ENCODE measurements around the gene LMF1.
"Not testable (repeated sequence)": the region's sequence is repeated elsewhere in the genome, so short reads cannot be mapped to it uniquely, and the experiment has no call there.

The LMF1 gene

DNA sequence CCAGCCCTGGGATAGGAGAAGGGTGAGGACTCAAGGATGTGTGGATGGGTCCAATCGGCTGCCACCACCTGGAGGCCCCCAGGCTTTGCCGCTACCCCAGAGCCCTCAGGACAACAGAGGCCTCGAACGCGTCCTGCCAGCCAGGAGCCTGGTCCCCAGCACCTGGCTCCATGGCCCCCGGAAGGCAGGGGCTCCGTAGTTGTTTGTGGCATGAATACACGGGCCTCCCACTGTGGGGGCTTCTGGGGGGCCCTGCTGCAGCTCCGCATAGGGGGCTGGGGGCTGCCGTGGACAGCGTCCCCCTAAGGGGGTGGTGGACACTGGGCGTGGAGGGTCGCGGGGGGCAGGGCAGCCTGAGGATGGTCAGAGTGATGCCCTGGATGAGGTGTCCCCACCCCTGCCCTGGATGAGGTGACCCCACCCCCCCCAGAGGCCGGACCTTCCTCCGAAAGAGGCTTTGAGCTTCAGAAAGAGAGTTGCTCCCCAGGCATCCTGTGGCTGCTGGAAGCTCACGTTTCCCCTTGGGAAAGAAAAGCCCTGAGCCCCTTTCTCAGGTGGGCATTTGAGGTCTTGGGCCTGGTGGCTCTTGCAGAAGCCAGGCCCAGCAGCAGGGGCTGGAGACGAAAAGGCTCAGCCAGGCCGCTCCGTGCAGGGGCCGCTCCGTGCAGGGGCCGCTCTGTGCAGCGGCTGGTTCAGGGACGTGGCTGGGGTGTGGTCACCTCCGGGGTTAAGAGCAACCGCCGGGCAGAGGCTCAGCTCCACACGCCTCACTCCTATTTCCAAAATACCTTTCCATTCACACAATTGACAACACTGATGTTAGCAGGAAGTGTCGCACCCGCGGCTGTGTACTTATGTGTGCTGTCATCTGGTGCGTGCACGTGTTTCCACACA lies 130.0 kb downstream of the LMF1 start:
- DNase-seq: no peak

DNA sequence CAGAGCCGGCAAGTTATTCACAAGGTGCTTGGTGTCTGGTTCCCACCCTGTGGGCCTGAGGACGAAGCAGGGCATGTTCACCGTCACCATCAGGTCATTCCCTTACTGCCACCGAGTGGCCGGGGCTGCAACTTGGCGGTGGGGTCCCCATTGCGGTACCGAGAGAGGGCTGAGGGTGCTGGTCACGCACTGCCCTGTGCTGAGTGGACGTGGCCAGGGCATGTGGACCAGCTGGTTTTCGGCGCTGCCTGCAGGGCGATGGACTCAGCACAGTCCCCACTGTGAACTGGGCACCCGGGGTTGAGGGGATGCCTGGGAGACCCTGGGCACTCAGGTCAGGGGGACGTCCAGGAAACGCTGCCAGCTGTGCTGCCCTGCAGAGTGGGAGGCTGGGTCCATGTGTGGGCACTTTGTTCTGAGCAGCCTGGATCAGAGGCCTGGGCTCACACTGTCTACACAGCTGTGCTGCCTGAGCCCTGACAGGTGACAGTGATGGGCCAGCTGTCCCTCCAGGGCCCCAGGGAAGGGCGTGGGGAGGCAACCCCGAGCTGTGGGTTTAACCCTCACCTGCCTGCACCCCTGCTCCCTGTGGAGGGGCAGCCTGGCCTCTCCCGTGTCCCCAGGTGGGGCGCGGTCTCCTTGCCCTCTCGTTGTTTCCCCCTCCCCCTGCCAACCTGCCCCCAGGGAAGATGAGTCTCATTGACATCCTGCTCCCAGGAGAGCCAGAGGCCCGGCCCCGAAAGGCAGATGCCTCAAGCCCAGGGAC lies 131.0 kb downstream of the LMF1 start:
- no peak for DNase-seq

DNA sequence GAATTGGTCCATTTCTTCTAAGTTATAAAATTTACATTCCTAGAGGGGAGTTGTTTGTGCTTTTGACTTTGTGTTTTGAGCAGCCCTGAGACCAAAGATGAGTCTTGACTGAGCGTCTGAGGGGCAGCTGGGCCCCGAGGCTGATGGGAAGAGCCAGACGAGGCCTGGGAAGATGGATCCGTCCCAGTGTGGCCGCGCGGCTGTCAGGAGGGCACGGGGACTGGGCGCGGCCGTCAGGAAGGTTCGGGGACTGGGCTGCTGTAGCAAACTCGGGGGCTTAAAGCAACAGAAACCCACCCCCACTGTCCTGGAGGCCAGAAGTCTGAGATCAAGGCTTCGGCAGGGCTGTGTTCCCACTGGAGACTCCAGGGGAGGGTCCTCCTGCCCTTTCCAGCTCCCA lies 132.0 kb downstream of the LMF1 start:
- no peak for DNase-seq

DNA sequence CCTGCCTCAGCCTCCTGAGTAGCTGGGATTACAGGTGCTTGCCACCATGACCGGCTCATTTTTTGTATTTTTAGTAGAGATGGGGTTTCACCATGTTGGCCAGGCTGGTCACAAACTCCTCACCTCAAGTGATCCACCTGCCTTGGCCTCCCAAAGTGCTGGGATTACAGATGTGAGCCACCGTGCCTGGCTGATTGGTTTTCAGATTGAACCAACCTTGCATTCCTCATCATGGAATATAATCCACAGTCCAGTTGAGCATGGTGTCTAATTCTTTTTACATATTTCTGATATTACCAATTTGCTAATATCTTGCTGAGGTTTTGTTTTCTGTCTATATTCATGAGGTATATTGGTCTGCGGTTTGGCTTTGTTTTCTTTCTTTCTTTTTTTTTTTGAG lies 134.0 kb downstream of the LMF1 start:
- not testable (repeated sequence) for DNase-seq

DNA sequence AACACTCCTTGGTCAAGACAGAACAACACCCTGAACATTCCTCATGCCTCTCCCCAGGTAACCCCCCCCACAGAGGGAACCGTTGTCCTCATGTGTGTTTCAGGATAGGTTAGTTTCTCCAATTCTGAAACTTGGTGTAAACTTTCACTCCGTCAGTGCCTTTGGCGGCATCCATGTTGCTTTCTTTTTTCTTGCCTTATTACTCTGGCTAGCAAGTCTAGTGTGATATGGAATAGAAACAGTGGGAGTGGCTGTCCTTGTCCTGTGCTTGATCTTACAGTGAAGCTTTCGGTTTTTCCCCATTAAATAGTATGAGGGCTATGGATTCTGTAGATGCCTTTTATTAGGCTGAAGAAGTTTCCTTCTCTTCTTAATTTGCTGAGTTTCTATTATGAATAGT lies 134.6 kb downstream of the LMF1 start:
- no peak for DNase-seq

- DNase-seq: no peak
Measured at GRCh38 chr16:835373-835772, 135.4 kb downstream of the LMF1 start.

- DNase-seq: no peak
Measured at GRCh38 chr16:833411-833810, 137.4 kb downstream of the LMF1 start.

DNA sequence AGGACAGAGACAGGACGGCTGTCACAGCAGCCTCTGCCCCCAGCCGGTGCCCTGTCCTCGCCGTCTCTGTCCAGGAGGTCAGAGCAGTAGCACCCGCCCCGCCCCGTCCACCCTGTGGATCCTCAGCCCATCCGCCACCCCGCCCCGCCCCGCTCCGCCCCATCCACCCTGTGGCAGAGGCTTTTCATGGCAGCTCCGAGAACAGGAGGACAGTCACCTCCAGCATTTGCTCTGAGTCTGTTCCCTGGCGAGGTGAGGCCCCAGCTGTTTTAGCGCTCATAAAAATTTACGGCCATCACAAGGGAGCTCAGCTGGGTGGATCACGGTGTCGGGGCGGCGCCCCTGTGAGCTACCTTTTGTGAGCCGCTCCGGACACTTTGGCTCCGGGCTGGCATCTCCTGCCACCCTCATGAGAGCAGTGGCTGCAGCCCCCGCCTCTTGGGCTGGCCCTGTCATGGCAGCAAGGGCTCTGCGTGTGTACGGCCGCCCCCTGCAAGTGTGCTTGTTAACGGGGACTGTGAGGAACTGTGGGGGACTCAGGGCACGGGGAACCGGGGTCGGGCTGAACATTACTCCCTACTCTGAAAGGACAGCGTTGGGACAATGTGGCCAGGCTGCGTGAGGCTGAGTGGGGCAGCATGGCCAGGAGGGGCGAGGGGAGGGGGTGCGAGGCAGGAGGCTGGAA lies 138.0 kb downstream of the LMF1 start:
- no peak for DNase-seq

DNA sequence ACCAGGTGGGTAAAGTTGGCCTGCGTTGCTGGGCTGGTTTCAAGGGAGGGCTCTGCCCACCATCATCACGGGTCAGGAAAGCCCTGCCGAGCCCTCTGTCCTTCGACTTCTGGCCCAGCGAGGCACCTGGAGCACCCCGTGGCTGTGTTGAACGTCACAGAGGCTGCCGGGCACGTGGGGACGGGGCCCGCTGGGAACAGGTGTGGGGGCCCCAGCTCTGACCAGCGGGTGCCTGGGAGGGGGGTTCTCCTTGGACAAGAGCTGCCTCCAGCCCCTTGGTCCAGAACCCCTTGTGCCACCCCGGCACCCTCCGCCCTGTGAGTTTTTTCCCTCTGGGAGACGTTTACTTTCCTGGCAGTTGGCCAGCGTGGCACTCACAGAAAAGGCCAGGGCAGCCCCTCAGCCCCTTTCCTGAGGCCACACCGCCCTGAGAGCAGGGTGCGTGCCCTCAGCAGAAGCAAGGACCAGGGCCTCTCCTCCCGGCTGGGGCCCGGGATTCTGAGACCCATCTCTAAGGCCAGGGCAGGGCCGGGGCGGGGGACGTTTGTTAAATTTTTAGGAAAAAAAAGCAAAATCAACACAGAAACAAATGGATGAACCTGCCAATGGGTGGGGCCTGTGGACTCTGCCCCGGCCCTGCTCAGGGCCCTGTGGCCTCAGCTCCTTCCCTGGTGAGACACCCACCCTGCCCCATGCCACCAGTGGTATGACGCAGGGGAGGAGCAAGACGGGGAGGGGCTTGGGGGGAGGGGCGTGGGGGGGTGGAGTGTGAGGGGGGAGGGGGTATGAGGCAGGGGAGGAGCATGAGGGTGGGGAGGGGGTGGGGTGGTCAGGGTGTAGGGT lies 139.0 kb downstream of the LMF1 start:
- DNase-seq: no peak

GRCh38 chr16:830871-831570 lies 139.8 kb downstream of the LMF1 start:
- no peak for DNase-seq

GRCh38 chr16:830107-830870 lies 140.5 kb downstream of the LMF1 start:
- DNase-seq: no peak

- no peak for DNase-seq
Measured at GRCh38 chr16:828891-829290, 141.9 kb downstream of the LMF1 start.

- DNase-seq: no peak
Measured at GRCh38 chr16:827513-827912, 143.3 kb downstream of the LMF1 start.

DNA sequence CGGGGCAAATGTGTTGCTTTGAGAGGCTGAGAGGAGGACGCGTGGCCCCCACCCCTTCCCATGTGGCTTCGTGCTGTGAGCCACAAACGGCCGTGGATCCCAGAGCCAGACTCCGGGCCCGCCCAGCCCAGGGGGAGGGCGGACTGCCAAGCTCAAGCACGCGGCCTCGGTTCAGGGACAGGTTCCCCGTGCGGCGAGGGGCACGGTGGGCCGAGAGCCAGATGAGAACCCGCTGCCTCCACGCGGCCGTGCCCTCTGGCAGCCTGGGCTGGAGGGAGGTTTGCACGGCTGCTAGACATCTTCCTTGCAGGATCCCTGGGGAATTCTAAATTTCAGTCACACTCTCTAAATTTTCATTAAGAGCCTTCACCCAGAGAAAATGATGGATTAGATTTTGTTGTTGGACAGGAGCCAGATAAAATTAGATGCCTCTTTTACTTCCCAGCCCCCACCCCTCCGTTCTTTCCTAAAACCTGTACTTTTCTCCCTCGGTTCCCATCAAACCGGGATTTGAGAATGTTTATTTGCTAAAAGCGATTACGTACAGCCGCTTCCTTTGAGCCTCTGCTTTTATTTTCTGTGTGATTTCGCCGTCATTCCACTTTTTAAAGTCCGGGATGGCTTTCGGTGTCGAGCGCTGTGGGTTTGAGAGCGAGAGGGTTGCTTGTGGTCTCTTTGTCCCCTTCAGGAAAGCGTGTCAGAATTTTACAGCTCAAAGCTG lies 145.3 kb downstream of the LMF1 start:
- DNase-seq: peak; percentile 27

- no peak for DNase-seq
Measured at GRCh38 chr16:824601-825000, 146.2 kb downstream of the LMF1 start.

DNA sequence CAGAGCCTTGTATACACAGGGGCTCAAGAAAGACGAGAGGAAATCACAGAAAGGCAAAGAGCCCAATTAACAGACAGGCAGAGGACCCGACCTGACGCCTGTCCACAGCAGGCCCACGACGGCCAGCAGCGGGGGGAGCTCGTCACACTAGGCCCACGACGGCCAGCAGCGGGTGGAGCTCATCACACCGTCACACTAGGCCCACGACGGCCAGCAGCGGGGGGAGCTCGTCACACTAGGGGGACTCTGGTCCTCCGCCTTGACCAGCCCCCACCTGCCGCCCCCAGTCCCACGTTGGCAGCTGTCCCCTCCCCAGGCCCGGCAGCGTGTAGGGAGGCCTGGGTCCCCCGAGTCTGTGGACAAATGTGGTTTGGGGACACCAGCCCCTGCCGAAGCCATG lies 146.6 kb downstream of the LMF1 start:
- DNase-seq: no peak

- DNase-seq: no peak
Measured at GRCh38 chr16:822909-823297, 147.9 kb downstream of the LMF1 start.

DNA sequence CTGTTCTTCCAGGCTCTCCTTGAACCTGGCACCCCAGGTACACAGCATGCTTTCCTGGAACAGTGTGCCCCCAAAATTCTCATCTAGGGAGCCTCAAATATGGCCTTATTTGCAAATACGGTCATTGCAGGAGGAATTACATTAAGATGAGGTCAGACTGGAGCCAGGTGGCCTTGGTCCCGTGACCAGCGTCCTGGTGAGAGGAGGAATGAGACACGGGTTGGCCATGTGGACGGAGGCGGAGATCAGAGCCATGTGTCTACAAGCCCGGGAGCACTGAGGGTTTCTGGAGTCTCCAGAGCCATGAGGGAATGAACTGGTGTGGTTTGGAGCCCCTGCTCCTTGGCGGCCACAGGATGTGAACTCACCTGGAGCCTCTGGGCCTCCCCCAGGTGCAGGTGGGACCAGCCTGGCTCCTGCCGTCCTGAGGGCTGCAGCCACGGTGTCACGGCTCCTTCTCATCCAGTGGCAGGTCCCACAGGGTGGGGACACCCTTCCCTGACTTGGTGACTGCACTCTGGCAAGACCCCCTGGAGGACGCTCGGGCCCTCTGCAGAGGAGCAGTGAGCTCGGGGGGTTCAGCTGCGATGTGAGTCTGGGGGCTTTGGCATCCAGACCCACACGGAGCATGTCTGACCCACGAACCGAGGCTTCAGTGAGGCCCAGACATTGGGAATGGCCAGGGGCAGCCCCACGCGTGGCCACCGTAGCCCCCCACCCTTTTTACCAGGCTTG lies 148.4 kb downstream of the LMF1 start:
- DNase-seq: no peak

GRCh38 chr16:821751-822150 lies 149.0 kb downstream of the LMF1 start:
- no peak for DNase-seq

- DNase-seq: no peak
Measured at GRCh38 chr16:820748-821147, 150.0 kb downstream of the LMF1 start.
